HEK293 (cell line): ENCODE data around the gene PPP2R3C.
A peak's percentile ranks its signal among the peaks of the same experiment; 100 is the strongest.

Experiments used
- CTCF ChIA-PET: fragments of 350-600 bp; formaldehyde crosslinking; extraction: SDS; loops from one replicate; lab custom pipeline; 2021; ENCODE audit warnings: antibody characterized with exemption; lab: Yijun Ruan, JAX
- POLR2A ChIA-PET: fragments of 300-600 bp; formaldehyde crosslinking; extraction: SDS; loops from one replicate; lab custom pipeline; 2020; ENCODE audit warnings: antibody characterized with exemption, inconsistent platforms; lab: Yijun Ruan, JAX
- H3K27ac ChIP-seq: fragments of 200-500 bp; sonication (Bioruptor generic); 2 replicates; pipeline ENCODE4 v1.5.1; 2014; ENCODE audit warnings: low read depth, low read length, control low read depth, inconsistent platforms; ENCODE audit errors: extremely low read depth
- H3K36me3 ChIP-seq, 2 experiments: fragments of 200-500 bp in 1 of 2; sonication (Bioruptor generic) in 1 of 2; 1 replicate in 1 of 2; 2 replicates in 1 of 2; pipeline ENCODE4 v1.5.1; 2014 to 2017; ENCODE audit warnings: inconsistent platforms in 2 of 2, low read length in 2 of 2; ENCODE audit not compliant: control insufficient read depth in 2 of 2, insufficient read depth in 1 of 2
- H3K4me1 ChIP-seq: fragments of 200-500 bp; sonication (Bioruptor generic); 2 replicates; pipeline ENCODE4 v1.5.1; 2014; ENCODE audit warnings: mild to moderate bottlenecking, low read length, inconsistent platforms; ENCODE audit not compliant: control insufficient read depth, insufficient read depth
- H3K4me3 ChIP-seq: 2 replicates; pipeline ENCODE4 v1.5.1; 2011; ENCODE audit warnings: low read depth, mild to moderate bottlenecking, control low read depth, low read length, moderate library complexity
- H3K9me3 ChIP-seq: fragments of 200-500 bp; sonication (Bioruptor generic); 2 replicates; pipeline ENCODE4 v1.5.1; 2014; ENCODE audit warnings: low read depth, low read length, inconsistent platforms; ENCODE audit not compliant: control insufficient read depth, insufficient read depth
- BCL6B ChIP-seq: fragments of 450-650 bp; formaldehyde crosslinking; IDR thresholded peaks from 2 replicates; pipeline ENCODE4 v1.5.1; 2017; ENCODE audit warnings: missing biosample characterization, missing genetic modification characterization
- CTCF ChIP-seq: fragments of 450-650 bp; formaldehyde crosslinking; IDR thresholded peaks from 2 replicates; pipeline ENCODE4 v1.5.1; 2016; ENCODE audit warnings: missing biosample characterization, missing genetic modification characterization
- KLF16 ChIP-seq: fragments of 450-650 bp; formaldehyde crosslinking; IDR thresholded peaks from 2 replicates; pipeline ENCODE4 v1.5.1; 2017; ENCODE audit warnings: missing biosample characterization, missing genetic modification characterization
- REST ChIP-seq: fragments of 450-650 bp; formaldehyde crosslinking; IDR thresholded peaks from 2 replicates; pipeline ENCODE4 v1.5.1; 2016; ENCODE audit warnings: missing biosample characterization, missing genetic modification characterization
- SALL2 ChIP-seq: fragments of 450-650 bp; formaldehyde crosslinking; IDR thresholded peaks from 2 replicates; pipeline ENCODE4 v1.5.0; 2017; ENCODE audit warnings: missing biosample characterization, mild to moderate bottlenecking, missing genetic modification characterization, borderline replicate concordance
- SETDB1 ChIP-seq: IDR thresholded peaks from one replicate; pipeline ENCODE4 v1.6.1; 2017; ENCODE audit warnings: mild to moderate bottlenecking, low read length, moderate library complexity, mixed read lengths; ENCODE audit not compliant: insufficient read length
- ZBTB17 ChIP-seq: fragments of 450-650 bp; formaldehyde crosslinking; IDR thresholded peaks from 2 replicates; pipeline ENCODE4 v1.5.1; 2016; ENCODE audit warnings: missing biosample characterization, missing genetic modification characterization
- ZBTB20 ChIP-seq: fragments of 450-650 bp; formaldehyde crosslinking; IDR thresholded peaks from 2 replicates; pipeline ENCODE4 v1.5.1; 2016; ENCODE audit warnings: missing biosample characterization, missing genetic modification characterization
- ZBTB49 ChIP-seq: fragments of 450-650 bp; formaldehyde crosslinking; IDR thresholded peaks from 2 replicates; pipeline ENCODE4 v1.5.1; 2016; ENCODE audit warnings: missing biosample characterization, missing genetic modification characterization, low read depth
- ZEB2 ChIP-seq: fragments of 450-650 bp; formaldehyde crosslinking; IDR thresholded peaks from 2 replicates; pipeline ENCODE4 v1.5.1; 2016; ENCODE audit warnings: missing biosample characterization, missing genetic modification characterization
- ZNF114 ChIP-seq: fragments of 450-650 bp; formaldehyde crosslinking; IDR thresholded peaks from 2 replicates; pipeline ENCODE4 v1.5.0; 2017; ENCODE audit warnings: missing biosample characterization, missing genetic modification characterization
- ZNF175 ChIP-seq: fragments of 450-650 bp; formaldehyde crosslinking; IDR thresholded peaks from 2 replicates; pipeline ENCODE4 v1.5.1; 2016; ENCODE audit warnings: missing biosample characterization, missing genetic modification characterization
- ZNF335 ChIP-seq: fragments of 450-650 bp; formaldehyde crosslinking; conservative IDR thresholded peaks from 2 replicates; pipeline ENCODE4 v1.5.1; 2016; ENCODE audit warnings: missing biosample characterization, missing genetic modification characterization
- ZNF398 ChIP-seq: fragments of 450-650 bp; formaldehyde crosslinking; IDR thresholded peaks from 2 replicates; pipeline ENCODE4 v1.5.1; 2017; ENCODE audit warnings: missing biosample characterization, missing genetic modification characterization
- ZNF548 ChIP-seq: fragments of 450-650 bp; formaldehyde crosslinking; IDR thresholded peaks from 2 replicates; pipeline ENCODE4 v1.5.1; 2016; ENCODE audit warnings: missing biosample characterization, missing genetic modification characterization
- ZNF692 ChIP-seq: fragments of 450-650 bp; formaldehyde crosslinking; IDR thresholded peaks from 2 replicates; pipeline ENCODE4 v1.5.1; 2016; ENCODE audit warnings: missing biosample characterization, missing genetic modification characterization
- ZXDB ChIP-seq: fragments of 450-650 bp; formaldehyde crosslinking; IDR thresholded peaks from 2 replicates; pipeline ENCODE4 v1.5.1; 2016; ENCODE audit warnings: missing biosample characterization, missing genetic modification characterization

PPP2R3C gene

GRCh38 chr14:35046751-35047536 is 74.8 kb downstream of the PPP2R3C start:
- CTCF ChIA-PET: interaction anchor here (0.5 to 0.6 kb wide), 4 partner anchors 33 to 1509 kb away, joined by 3 to 4 read pairs (median 3); no protein-coding TSS in a partner anchor

More at GRCh38 chr14:35046751-35047536, 74.8 kb downstream of the PPP2R3C start:
- Histone ChIP-seq H3K4me3 (peak overlapping the region; percentile 92), H3K36me3 (peaks cover 8 to 9% of the 10 kb centered on the region in 2 experiments; a peak in 2 of 3 replicates), H3K27ac (peak overlapping the region; percentile 90), H3K9me3 (no peaks in the 10 kb centered on the region), H3K4me1 (peaks cover 3% of the 10 kb centered on the region; the same call in 1 of the 2 replicates)
- POLR2A ChIA-PET: interaction anchor here (0.6 to 2.1 kb wide), 9 partner anchors 9 to 779 kb away, joined by 3 to 11 read pairs (median 4); partner anchors contain the start of genes BRMS1L and SRP54
- TF ChIP-seq ZBTB17: no peak
- TF ChIP-seq ZXDB: 0 out of 2 replicates have a peak, but pooled peaks have one; percentile 10
- peak; percentile 4; the same call in 1 of the 2 replicates for TF ChIP-seq CTCF (tag by site-specific recombination)
- peak; percentile 90 for TF ChIP-seq REST (tag by site-specific recombination)
- TF ChIP-seq BCL6B (tag by site-specific recombination): no peak
- no peak for TF ChIP-seq ZBTB49 (tag by site-specific recombination)
- 0 out of 2 replicates have a peak, but pooled peaks have one; percentile 4 for TF ChIP-seq ZNF692 (tag by site-specific recombination)
- 0 out of 2 replicates have a peak, but pooled peaks have one; percentile 13 for TF ChIP-seq ZEB2
- TF ChIP-seq ZNF548 (tag by site-specific recombination): no peak
- no peak for TF ChIP-seq SALL2 (tag by site-specific recombination)
- TF ChIP-seq ZBTB20 (tag by site-specific recombination): no peak
- TF ChIP-seq KLF16: 0 out of 2 replicates have a peak, but pooled peaks have one; percentile 12
- no peak for TF ChIP-seq SETDB1
- no peak for TF ChIP-seq ZNF398 (tag by site-specific recombination)
- TF ChIP-seq ZNF175: no peak
- peak; percentile 36; the same call in 1 of the 2 replicates for TF ChIP-seq ZNF335 (tag by site-specific recombination)
- TF ChIP-seq ZNF114 (tag by site-specific recombination): no peak
